OCI-LY3 (cell line): ENCODE results near the gene HDGFL2.

ENCODE experiments used
- H2AFZ ChIP-seq: fragments of 200-600, 300-600 bp; shearing (Covaris generic); 2 replicates; pipeline ENCODE4 v1.6.0; 2014; ENCODE audit warnings: antibody characterized with exemption, low read depth, low read length
- H3K27ac ChIP-seq: fragments of 200-600, 300-600 bp; sonication (generic); 2 replicates; pipeline ENCODE4 v1.5.1; 2014; ENCODE audit warnings: mild to moderate bottlenecking, low read length, moderate library complexity, mixed read lengths
- H3K27me3 ChIP-seq: fragments of 200-600, 300-600 bp; sonication (generic); 2 replicates; pipeline ENCODE4 v1.6.1; 2014; ENCODE audit warnings: low read depth, low read length, mixed read lengths
- H3K36me3 ChIP-seq: fragments of 200-600, 300-600 bp; sonication (generic); replicated peaks from 2 replicates; pipeline ENCODE3; 2014; ENCODE audit warnings: low read depth, low read length, mixed read lengths
- H3K4me1 ChIP-seq: fragments of 300-600, 200-600 bp; sonication (generic); 2 replicates; pipeline ENCODE4 v1.6.1; 2014; ENCODE audit warnings: low read length, mixed read lengths
- H3K4me2 ChIP-seq: fragments of 200-600, 300-600 bp; sonication (generic); 2 replicates; pipeline ENCODE4 v1.6.1; 2014; ENCODE audit warnings: low read length, mixed read lengths
- H3K4me3 ChIP-seq: fragments of 300-600, 200-600 bp; sonication (generic); 2 replicates; pipeline ENCODE4 v1.5.1; 2014; ENCODE audit warnings: antibody characterized with exemption, mild to moderate bottlenecking, low read length, moderate library complexity
- H3K79me2 ChIP-seq: fragments of 300-600, 200-600 bp; shearing (Covaris generic); 2 replicates; pipeline ENCODE4 v1.6.1; 2014; ENCODE audit warnings: mild to moderate bottlenecking, low read length, mixed read lengths
- H3K9ac ChIP-seq: fragments of 300-600, 200-600 bp; shearing (Covaris generic); 2 replicates; pipeline ENCODE4 v1.6.0; 2014; ENCODE audit warnings: mild to moderate bottlenecking, low read length, moderate library complexity
- H3K9me3 ChIP-seq: fragments of 200-600, 300-600 bp; shearing (Covaris generic); 2 replicates; pipeline ENCODE4 v1.6.1; 2014; ENCODE audit warnings: low read length, mixed read lengths; ENCODE audit not compliant: insufficient read depth
- H4K20me1 ChIP-seq: fragments of 200-600, 300-600 bp; sonication (generic); 2 replicates; pipeline ENCODE4 v1.6.1; 2016; ENCODE audit warnings: low read length, mixed read lengths; ENCODE audit not compliant: insufficient read depth
- EZH2phosphoT487 ChIP-seq: fragments of 200-600 bp; shearing (Covaris generic); IDR thresholded peaks from 2 replicates; pipeline ENCODE4 v1.6.1; 2018; ENCODE audit warnings: antibody characterized with exemption, mixed run types, low read depth
- TF ChIP-seq, protein P1 (sequence below): fragments of 200-600, 300-600 bp; sonication (generic); IDR thresholded peaks from 2 replicates; pipeline ENCODE4 v1.5.1; 2014; ENCODE audit warnings: antibody characterized with exemption, low read length, low read depth

The HDGFL2 gene

DNA sequence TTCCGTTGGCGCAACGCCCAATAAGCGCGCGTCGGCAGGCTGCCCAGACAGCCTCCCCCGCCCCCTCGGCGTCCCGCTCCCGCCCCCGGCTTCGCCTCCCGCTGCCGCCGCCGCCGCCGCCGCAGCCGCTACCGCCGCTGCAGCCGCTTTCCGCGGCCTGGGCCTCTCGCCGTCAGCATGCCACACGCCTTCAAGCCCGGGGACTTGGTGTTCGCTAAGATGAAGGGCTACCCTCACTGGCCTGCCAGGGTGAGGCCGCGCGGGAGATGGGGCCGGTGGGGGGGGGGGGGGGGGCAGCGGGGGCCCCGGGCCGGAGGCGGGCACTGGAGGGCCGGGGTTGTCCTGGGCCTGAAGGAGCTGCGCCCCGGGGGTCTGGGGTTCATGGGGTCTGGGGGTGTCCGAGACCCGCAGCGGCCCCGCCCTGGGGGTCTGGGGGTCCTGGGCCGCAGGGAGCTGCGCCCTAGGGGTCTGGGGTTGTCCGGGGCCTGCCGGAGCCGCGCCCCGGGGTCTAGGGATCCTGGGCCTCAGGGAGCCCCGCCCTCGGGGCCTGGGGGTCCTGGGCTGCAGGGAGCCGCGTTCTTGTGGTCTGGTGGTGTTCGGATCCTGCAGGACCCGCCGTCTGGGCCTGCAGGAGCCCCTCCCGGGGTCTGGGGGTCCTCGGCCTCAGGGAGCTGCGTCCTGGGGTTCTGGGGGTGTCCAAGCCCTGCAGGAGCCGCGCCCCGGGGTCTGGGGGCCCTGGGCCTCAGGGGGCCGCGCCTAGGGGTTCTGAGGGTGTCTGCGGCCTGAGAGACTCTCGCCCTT is at the start of gene HDGFL2:
Gene HDGFL2, plus strand, starts transcription at position 124 of the 801 bp plus-strand sequence. Its CDS starts 54 bp downstream, at position 178.
- Histone ChIP-seq H2AFZ (peak within 1 kb of the TSS; percentile 75), H3K27ac (peak within 1 kb of the TSS; percentile 79)
- TF ChIP-seq, protein P1, sequence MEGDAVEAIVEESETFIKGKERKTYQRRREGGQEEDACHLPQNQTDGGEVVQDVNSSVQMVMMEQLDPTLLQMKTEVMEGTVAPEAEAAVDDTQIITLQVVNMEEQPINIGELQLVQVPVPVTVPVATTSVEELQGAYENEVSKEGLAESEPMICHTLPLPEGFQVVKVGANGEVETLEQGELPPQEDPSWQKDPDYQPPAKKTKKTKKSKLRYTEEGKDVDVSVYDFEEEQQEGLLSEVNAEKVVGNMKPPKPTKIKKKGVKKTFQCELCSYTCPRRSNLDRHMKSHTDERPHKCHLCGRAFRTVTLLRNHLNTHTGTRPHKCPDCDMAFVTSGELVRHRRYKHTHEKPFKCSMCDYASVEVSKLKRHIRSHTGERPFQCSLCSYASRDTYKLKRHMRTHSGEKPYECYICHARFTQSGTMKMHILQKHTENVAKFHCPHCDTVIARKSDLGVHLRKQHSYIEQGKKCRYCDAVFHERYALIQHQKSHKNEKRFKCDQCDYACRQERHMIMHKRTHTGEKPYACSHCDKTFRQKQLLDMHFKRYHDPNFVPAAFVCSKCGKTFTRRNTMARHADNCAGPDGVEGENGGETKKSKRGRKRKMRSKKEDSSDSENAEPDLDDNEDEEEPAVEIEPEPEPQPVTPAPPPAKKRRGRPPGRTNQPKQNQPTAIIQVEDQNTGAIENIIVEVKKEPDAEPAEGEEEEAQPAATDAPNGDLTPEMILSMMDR: no peak
- no peak for TF ChIP-seq EZH2phosphoT487

DNA sequence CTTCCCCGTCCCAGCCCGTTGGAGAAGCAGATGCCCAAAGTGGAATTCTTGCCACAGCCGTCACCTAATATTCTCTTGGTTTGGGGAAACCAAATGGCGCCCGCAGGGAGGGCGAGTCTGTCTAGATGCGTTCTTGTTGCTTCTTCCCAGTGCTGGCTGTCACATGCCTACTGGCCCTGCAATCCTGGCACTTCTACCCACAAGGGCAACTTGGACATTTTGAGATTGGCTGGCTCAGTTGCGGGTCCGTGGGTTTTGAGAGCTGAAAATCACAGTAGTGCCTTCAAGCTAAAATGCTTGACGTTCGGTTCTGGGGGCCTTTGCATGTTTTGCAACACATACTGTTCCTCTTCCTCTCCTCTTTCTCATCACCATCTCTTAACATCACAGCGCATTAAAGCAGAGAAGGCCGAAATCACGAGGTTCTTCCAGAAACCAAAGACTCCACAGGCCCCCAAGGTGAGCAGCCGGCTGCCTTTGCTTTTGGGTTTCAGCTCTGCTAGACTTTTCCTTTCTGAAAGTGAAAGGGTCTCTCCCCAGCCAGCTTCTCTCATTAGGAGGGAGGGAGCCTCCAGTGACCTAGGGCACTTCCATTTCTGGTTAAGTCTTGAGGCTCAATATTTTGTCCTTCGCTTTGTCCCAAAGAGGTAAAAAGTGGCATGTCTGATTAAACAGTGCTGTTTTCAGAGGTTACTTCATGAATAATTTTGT is 48.5 kb upstream of the HDGFL2 start:
- Histone ChIP-seq H3K4me2 (no peak overlapping the region), H3K4me1 (no peaks in the 10 kb centered on the region), H3K4me3 (no peak overlapping the region), H4K20me1 (peaks cover 5% of the 10 kb centered on the region; the same call in 1 of the 2 replicates), H3K36me3 (peaks cover 51% of the 10 kb centered on the region), H3K9ac (no peak overlapping the region), H3K27ac (no peak overlapping the region), H3K79me2 (peaks cover 29% of the 10 kb centered on the region), H2AFZ (no peak overlapping the region), H3K9me3 (no peaks in the 10 kb centered on the region), H3K27me3 (no peaks in the 10 kb centered on the region)
- TF ChIP-seq, protein P1: no peak
- TF ChIP-seq EZH2phosphoT487: no peak

More for the DNA sequence above, at the start of gene HDGFL2:
- Histone ChIP-seq H3K79me2 (peaks cover 33% of the 10 kb centered on the region), H3K9me3 (no peaks in the 10 kb centered on the region), H3K4me3 (peak within 1 kb of the TSS; percentile 93), H4K20me1 (no peaks in the 10 kb centered on the region), H3K36me3 (peaks cover 14% of the 10 kb centered on the region), H3K4me1 (peaks cover 19% of the 10 kb centered on the region), H3K9ac (peak within 1 kb of the TSS; percentile 93), H3K4me2 (peak within 1 kb of the TSS; percentile 97), H3K27me3 (no peaks in the 10 kb centered on the region)

DNA sequence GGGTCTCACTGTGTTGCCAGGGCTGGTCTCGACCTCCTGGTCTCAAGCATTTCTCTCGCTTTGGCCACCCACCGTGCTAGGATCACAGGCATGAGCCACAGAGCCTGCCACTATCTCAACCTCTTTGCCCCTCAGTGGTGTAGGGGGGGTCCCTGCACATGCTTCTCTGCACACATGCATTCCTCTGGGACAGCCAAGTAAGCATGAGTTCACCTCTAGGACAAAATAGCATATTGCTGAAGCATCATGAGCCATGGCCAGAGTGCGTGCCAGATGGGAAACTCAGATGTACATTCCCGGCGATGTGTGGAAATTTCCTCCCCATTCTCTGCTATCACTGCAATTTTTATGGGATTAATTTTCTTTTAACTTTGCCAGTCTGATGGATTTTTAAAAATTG is 46.6 kb upstream of the HDGFL2 start:
- H3K4me1 ChIP-seq: no peaks in the 10 kb centered on the region
- no peaks in the 10 kb centered on the region for H3K27me3 ChIP-seq
- no peak for TF ChIP-seq EZH2phosphoT487
- TF ChIP-seq, protein P1: no peak
- no peak overlapping the region for H3K9ac ChIP-seq
- H4K20me1 ChIP-seq: no peaks in the 10 kb centered on the region
- no peaks in the 10 kb centered on the region for H3K9me3 ChIP-seq
- H3K27ac ChIP-seq: no peak overlapping the region
- H3K79me2 ChIP-seq: peaks cover 13% of the 10 kb centered on the region
- H3K36me3 ChIP-seq: peaks cover 62% of the 10 kb centered on the region
- H3K4me3 ChIP-seq: no peak overlapping the region
- no peak overlapping the region for H2AFZ ChIP-seq
- no peak overlapping the region for H3K4me2 ChIP-seq
